Progenitor cell of endocrine pancreas (in vitro differentiated cells): ENCODE data around the gene SUCLG2. TPM values are rescaled to one million over a fixed set of nuclear protein-coding genes. Genes with fewer than 3 reads are reported as not detected.

Source experiments
- DNase-seq: peaks from one replicate; pipeline ENCODE4 v3.0.0; 2021; ENCODE audit warnings: low spot score; ENCODE audit not compliant: unreplicated experiment
- H3K27ac Mint-ChIP-seq: 2 replicates; pipeline ENCODE4 v1.8.0; 2021; ENCODE audit warnings: mild to moderate bottlenecking, moderate library complexity, mixed read lengths
- H3K27me3 Mint-ChIP-seq: 2 replicates; pipeline ENCODE4 v1.8.0; 2021; ENCODE audit warnings: mixed read lengths
- H3K36me3 Mint-ChIP-seq: 2 replicates; pipeline ENCODE4 v1.8.0; 2022; ENCODE audit warnings: mixed read lengths; ENCODE audit not compliant: insufficient read depth
- H3K4me1 Mint-ChIP-seq: 2 replicates; pipeline ENCODE4 v1.8.0; 2021; ENCODE audit warnings: low read depth, mixed read lengths
- H3K4me3 Mint-ChIP-seq: 2 replicates; pipeline ENCODE4 v1.8.0; 2021; ENCODE audit warnings: low read depth, mild to moderate bottlenecking, moderate library complexity, mixed read lengths
- H3K9me3 Mint-ChIP-seq: 2 replicates; pipeline ENCODE4 v1.8.0; 2021; ENCODE audit warnings: low read depth, mixed read lengths
- CTCF ChIP-seq: fragments of 200-600 bp; sonication (generic); IDR thresholded peaks from one replicate; pipeline ENCODE4 v1.5.0; 2021; ENCODE audit warnings: antibody characterized with exemption, mild to moderate bottlenecking; ENCODE audit not compliant: unreplicated experiment
- total RNA-seq: library from RNA; stranded (reverse); gene quantifications from 2 replicates; pipeline ENCODE4 v1.2.1, GENCODE V29; 2021

The SUCLG2 gene
- total RNA-seq, 1 donor from 2014 or later = 41.1 TPM

GRCh38 chr3:67657192-67657591, 2.8 kb upstream of the SUCLG2 start:
- no peak for TF ChIP-seq CTCF
- Mint-ChIP-seq H3K27ac (no peak overlapping the region), H3K9me3 (peaks cover 8% of the 10 kb centered on the region), H3K27me3 (no peaks in the 10 kb centered on the region), H3K36me3 (peaks cover 9% of the 10 kb centered on the region), H3K4me3 (no peak overlapping the region), H3K4me1 (peaks cover 4% of the 10 kb centered on the region)
- no peak for DNase-seq

GRCh38 chr3:67656614-67657013, 2.2 kb upstream of the SUCLG2 start:
- DNase-seq = no peak

GRCh38 chr3:67655364-67656121, 1.1 kb upstream of the SUCLG2 start:
- H3K9me3 Mint-ChIP-seq = peaks cover 8% of the 10 kb centered on the region
- H3K4me1 Mint-ChIP-seq = peaks cover 13% of the 10 kb centered on the region
- H3K4me3 Mint-ChIP-seq = no peak overlapping the region
- peaks cover 9% of the 10 kb centered on the region for H3K36me3 Mint-ChIP-seq
- no peak for TF ChIP-seq CTCF
- H3K27me3 Mint-ChIP-seq = no peaks in the 10 kb centered on the region
- no peak for DNase-seq
- H3K27ac Mint-ChIP-seq = peak overlapping the region; percentile 96

More at GRCh38 chr3:67656614-67657013, 2.2 kb upstream of the SUCLG2 start:
- Mint-ChIP-seq H3K27me3 (no peaks in the 10 kb centered on the region), H3K36me3 (peaks cover 9% of the 10 kb centered on the region), H3K4me1 (peaks cover 6% of the 10 kb centered on the region), H3K9me3 (peaks cover 8% of the 10 kb centered on the region), H3K4me3 (no peak overlapping the region), H3K27ac (no peak overlapping the region)
- TF ChIP-seq CTCF = no peak

DNA sequence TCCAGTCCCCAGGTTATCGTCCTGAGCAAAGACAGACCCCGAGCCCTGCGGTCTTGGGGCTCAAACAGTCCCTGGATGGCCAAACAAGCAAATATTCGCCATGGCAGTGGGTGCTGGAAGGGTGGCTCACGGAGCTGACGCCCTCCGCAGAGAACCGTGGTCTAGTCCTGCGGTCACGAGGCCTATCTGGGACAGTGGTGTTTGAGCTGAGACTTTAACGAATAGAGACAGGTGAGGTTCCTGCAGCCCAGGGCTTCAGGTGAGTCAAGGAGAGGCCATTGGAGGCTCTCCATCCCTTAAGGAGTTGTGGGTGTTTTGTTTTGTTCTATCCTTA, 399 bp upstream of the SUCLG2 start:
- Mint-ChIP-seq H3K27me3 (no peaks in the 10 kb centered on the region), H3K9me3 (peaks cover 8% of the 10 kb centered on the region), H3K27ac (peak overlapping the region; percentile 96), H3K36me3 (peaks cover 9% of the 10 kb centered on the region), H3K4me3 (peak overlapping the region; percentile 78), H3K4me1 (peaks cover 20% of the 10 kb centered on the region)
- no peak for DNase-seq
- no peak for TF ChIP-seq CTCF

- Mint-ChIP-seq H3K27me3 (no peaks in the 10 kb centered on the region), H3K4me1 (peaks cover 30% of the 10 kb centered on the region), H3K36me3 (peaks cover 9% of the 10 kb centered on the region), H3K27ac (peak overlapping the region; percentile 84), H3K9me3 (peaks cover 8% of the 10 kb centered on the region), H3K4me3 (peak overlapping the region; percentile 78)
- no peak for DNase-seq
- no peak for TF ChIP-seq CTCF
Measured at GRCh38 chr3:67653425-67654098, 850 bp downstream of the SUCLG2 start.
